Activated effector memory CD4-positive, alpha-beta T cell treated with anti-CD3 and anti-CD28 coated beads, Interleukin-2, amount 50 U/mL, for 16 hours (primary cell): Measurements from ENCODE around the gene BEST4.
A peak's percentile ranks its signal among the peaks of the same experiment; 100 is the strongest.

Experiments used
- DNase-seq: peaks from one replicate; pipeline ENCODE4 v3.0.0-alpha.2; 2020

BEST4 gene

GRCh38 chr1:44788120-44788860 lies at the start of gene BEST4:
Gene BEST4, minus strand, starts transcription at chr1:44788170. Its CDS starts 465 bp downstream, at chr1:44787705.
- DNase-seq: no peak

GRCh38 chr1:44835738-44836675 lies 48.0 kb upstream of the BEST4 start:
- peak; percentile 93 for DNase-seq

- DNase-seq: no peak
Observed at GRCh38 chr1:44834328-44834727, 46.4 kb upstream of the BEST4 start.

- DNase-seq: no peak
Observed at GRCh38 chr1:44832056-44832705, 44.2 kb upstream of the BEST4 start.

- DNase-seq: no peak
Observed at GRCh38 chr1:44831516-44831915, 43.5 kb upstream of the BEST4 start.

GRCh38 chr1:44830900-44831304 lies 42.9 kb upstream of the BEST4 start:
- no peak for DNase-seq

GRCh38 chr1:44829506-44830384 lies 41.8 kb upstream of the BEST4 start:
- no peak for DNase-seq

GRCh38 chr1:44828841-44829440 lies 41.0 kb upstream of the BEST4 start:
- DNase-seq: peak; percentile 53

- peak; percentile 61 for DNase-seq
Observed at GRCh38 chr1:44828003-44828651, 40.2 kb upstream of the BEST4 start.

GRCh38 chr1:44827197-44828002 lies 39.4 kb upstream of the BEST4 start:
- peak; percentile 62 for DNase-seq

- peak; percentile 53 for DNase-seq
Observed at GRCh38 chr1:44826375-44827196, 38.6 kb upstream of the BEST4 start.

- peak; percentile 31 for DNase-seq
Observed at GRCh38 chr1:44824392-44824791, 36.4 kb upstream of the BEST4 start.

- DNase-seq: peak; percentile 61
Observed at GRCh38 chr1:44822981-44823451, 35.0 kb upstream of the BEST4 start.

- DNase-seq: peak; percentile 63
Observed at GRCh38 chr1:44822131-44822701, 34.2 kb upstream of the BEST4 start.

- peak; percentile 56 for DNase-seq
Observed at GRCh38 chr1:44821240-44821715, 33.3 kb upstream of the BEST4 start.

GRCh38 chr1:44820328-44821239 lies 32.6 kb upstream of the BEST4 start:
- DNase-seq: peak; percentile 57

- peak; percentile 90 for DNase-seq
Observed at GRCh38 chr1:44819608-44820327, 31.8 kb upstream of the BEST4 start.
